Measurements from ENCODE around the gene EREG. TPM values are rescaled to one million over a fixed set of nuclear protein-coding genes. Genes with fewer than 3 reads are reported as not detected.

Gene EREG
- total RNA-seq, 1 experiment from 2014 or later = 37.0 TPM

DNA sequence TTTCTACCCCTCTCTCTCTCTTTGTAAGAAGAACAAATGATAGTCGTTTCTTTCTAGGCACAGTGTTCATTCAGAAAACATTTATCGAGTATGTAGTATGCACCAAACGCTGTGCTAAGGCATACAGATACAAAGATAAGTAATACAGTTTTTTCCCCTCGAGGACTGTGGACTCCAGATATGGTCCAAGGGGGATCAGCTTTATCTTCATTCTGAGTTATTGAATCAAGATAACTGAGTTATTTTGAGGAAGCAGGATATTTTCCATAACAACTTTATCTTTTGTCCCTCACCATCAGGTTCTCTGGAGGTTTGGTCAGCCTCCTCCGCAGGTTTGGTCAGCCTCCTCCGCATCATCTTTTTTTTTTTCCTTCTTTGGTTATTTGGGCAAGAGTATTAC, 15.0 kb downstream of the EREG start:
- TF ChIP-seq, protein P1, sequence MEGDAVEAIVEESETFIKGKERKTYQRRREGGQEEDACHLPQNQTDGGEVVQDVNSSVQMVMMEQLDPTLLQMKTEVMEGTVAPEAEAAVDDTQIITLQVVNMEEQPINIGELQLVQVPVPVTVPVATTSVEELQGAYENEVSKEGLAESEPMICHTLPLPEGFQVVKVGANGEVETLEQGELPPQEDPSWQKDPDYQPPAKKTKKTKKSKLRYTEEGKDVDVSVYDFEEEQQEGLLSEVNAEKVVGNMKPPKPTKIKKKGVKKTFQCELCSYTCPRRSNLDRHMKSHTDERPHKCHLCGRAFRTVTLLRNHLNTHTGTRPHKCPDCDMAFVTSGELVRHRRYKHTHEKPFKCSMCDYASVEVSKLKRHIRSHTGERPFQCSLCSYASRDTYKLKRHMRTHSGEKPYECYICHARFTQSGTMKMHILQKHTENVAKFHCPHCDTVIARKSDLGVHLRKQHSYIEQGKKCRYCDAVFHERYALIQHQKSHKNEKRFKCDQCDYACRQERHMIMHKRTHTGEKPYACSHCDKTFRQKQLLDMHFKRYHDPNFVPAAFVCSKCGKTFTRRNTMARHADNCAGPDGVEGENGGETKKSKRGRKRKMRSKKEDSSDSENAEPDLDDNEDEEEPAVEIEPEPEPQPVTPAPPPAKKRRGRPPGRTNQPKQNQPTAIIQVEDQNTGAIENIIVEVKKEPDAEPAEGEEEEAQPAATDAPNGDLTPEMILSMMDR (IDR thresholded peaks at IDR 0.05; ENCODE audit: insufficient read depth in 1 of 2, low read depth in 1 of 2, low read length in 1 of 2, severe bottlenecking in 1 of 2, unreplicated experiment in 1 of 2) = no peak
- ChIA-PET CTCF (no interaction called here), POLR2A (no interaction called here)
- BruUV-seq (replicated peaks) = no TSS peak
- peaks cover 37% of the 10 kb centered on the region for H3K4me1 ChIP-seq
- no peaks in the 10 kb centered on the region for H3K27me3 ChIP-seq (replicated peaks; ENCODE audit: control insufficient read depth, insufficient read depth, low read length)
- H3K4me3 ChIP-seq (ENCODE audit: low read depth, low read length) = no peak overlapping the region
- no peak for DNase-seq
- peaks cover 52% of the 10 kb centered on the region for H3K36me3 Mint-ChIP-seq (ENCODE audit: insufficient read depth, unreplicated experiment)
- H3K27me3 Mint-ChIP-seq (ENCODE audit: insufficient read depth, unreplicated experiment) = no peaks in the 10 kb centered on the region
- H3K4me3 Mint-ChIP-seq (ENCODE audit: unreplicated experiment) = no peak overlapping the region
- peak overlapping the region; percentile 4 for H3K27ac Mint-ChIP-seq (ENCODE audit: unreplicated experiment)
- H3K36me3 ChIP-seq (ENCODE audit: control insufficient read depth, insufficient read depth, low read length) = no peaks in the 10 kb centered on the region
- no peaks in the 10 kb centered on the region for H3K9me3 Mint-ChIP-seq (ENCODE audit: unreplicated experiment)
- H3K9me3 ChIP-seq = no peaks in the 10 kb centered on the region
- peaks cover 9% of the 10 kb centered on the region for H3K4me1 Mint-ChIP-seq (ENCODE audit: low read depth, unreplicated experiment)
- intact Hi-C loops (cut with micrococcal nuclease; ENCODE audit: unreplicated experiment) = loop anchor here (5.0 kb wide), 1 partner anchor 412 kb away; the partner anchor contains the start of gene BTC

DNA sequence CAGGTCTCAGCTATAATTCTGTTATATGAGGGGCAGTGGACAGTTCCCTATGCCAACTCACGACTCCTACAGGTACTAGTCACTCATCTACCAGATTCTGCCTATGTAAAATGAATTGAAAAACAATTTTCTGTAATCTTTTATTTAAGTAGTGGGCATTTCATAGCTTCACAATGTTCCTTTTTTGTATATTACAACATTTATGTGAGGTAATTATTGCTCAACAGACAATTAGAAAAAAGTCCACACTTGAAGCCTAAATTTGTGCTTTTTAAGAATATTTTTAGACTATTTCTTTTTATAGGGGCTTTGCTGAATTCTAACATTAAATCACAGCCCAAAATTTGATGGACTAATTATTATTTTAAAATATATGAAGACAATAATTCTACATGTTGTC, 20.4 kb downstream of the EREG start:
- no peak overlapping the region for H3K4me3 ChIP-seq (ENCODE audit: low read depth, low read length)
- ChIA-PET POLR2A (no interaction called here), CTCF (no interaction called here)
- Mint-ChIP-seq H3K4me1 (ENCODE audit: low read depth, unreplicated experiment) (no peaks in the 10 kb centered on the region), H3K27me3 (ENCODE audit: insufficient read depth, unreplicated experiment) (no peaks in the 10 kb centered on the region), H3K27ac (ENCODE audit: unreplicated experiment) (no peak overlapping the region), H3K4me3 (ENCODE audit: unreplicated experiment) (no peak overlapping the region), H3K36me3 (ENCODE audit: insufficient read depth, unreplicated experiment) (peaks cover 60% of the 10 kb centered on the region), H3K9me3 (ENCODE audit: unreplicated experiment) (no peaks in the 10 kb centered on the region)
- H3K27me3 ChIP-seq (replicated peaks; ENCODE audit: control insufficient read depth, insufficient read depth, low read length) = no peaks in the 10 kb centered on the region
- TF ChIP-seq, protein P1 (IDR thresholded peaks at IDR 0.05; ENCODE audit: insufficient read depth in 1 of 2, low read depth in 1 of 2, low read length in 1 of 2, severe bottlenecking in 1 of 2, unreplicated experiment in 1 of 2) = no peak
- H3K4me1 ChIP-seq = no peaks in the 10 kb centered on the region
- intact Hi-C loops (cut with micrococcal nuclease; ENCODE audit: unreplicated experiment) = no loop called here
- H3K9me3 ChIP-seq = no peaks in the 10 kb centered on the region
- BruUV-seq (replicated peaks) = no TSS peak
- no peaks in the 10 kb centered on the region for H3K36me3 ChIP-seq (ENCODE audit: control insufficient read depth, insufficient read depth, low read length)
- no peak for DNase-seq

GRCh38 chr4:74386159-74386558, 21.2 kb downstream of the EREG start:
- no peaks in the 10 kb centered on the region for H3K27me3 Mint-ChIP-seq (ENCODE audit: insufficient read depth, unreplicated experiment)
- intact Hi-C loops (cut with micrococcal nuclease; ENCODE audit: unreplicated experiment) = no loop called here
- H3K36me3 Mint-ChIP-seq (ENCODE audit: insufficient read depth, unreplicated experiment) = peaks cover 54% of the 10 kb centered on the region
- Histone ChIP-seq H3K4me1 (no peaks in the 10 kb centered on the region), H3K27me3 (replicated peaks; ENCODE audit: control insufficient read depth, insufficient read depth, low read length) (no peaks in the 10 kb centered on the region), H3K9me3 (no peaks in the 10 kb centered on the region), H3K36me3 (ENCODE audit: control insufficient read depth, insufficient read depth, low read length) (no peaks in the 10 kb centered on the region), H3K4me3 (ENCODE audit: low read depth, low read length) (no peak overlapping the region)
- TF ChIP-seq, protein P1 (IDR thresholded peaks at IDR 0.05; ENCODE audit: insufficient read depth in 1 of 2, low read depth in 1 of 2, low read length in 1 of 2, severe bottlenecking in 1 of 2, unreplicated experiment in 1 of 2) = no peak
- no peak for DNase-seq
- H3K4me1 Mint-ChIP-seq (ENCODE audit: low read depth, unreplicated experiment) = no peaks in the 10 kb centered on the region
- H3K27ac Mint-ChIP-seq (ENCODE audit: unreplicated experiment) = no peak overlapping the region
- H3K4me3 Mint-ChIP-seq (ENCODE audit: unreplicated experiment) = no peak overlapping the region
- no TSS peak for BruUV-seq (replicated peaks)
- CTCF ChIA-PET = no interaction called here
- POLR2A ChIA-PET = no interaction called here
- H3K9me3 Mint-ChIP-seq (ENCODE audit: unreplicated experiment) = no peaks in the 10 kb centered on the region
